GM18951 (cell line): Measurements from ENCODE around the gene ODF2.
"Not testable (repeated sequence)": the region's sequence is repeated elsewhere in the genome, so short reads cannot be mapped to it uniquely, and the experiment has no call there.

ENCODE experiments used
- POLR2A ChIP-seq: IDR thresholded peaks from 4 replicates; pipeline ENCODE4 v1.6.1; 2011; ENCODE audit warnings: mild to moderate bottlenecking; ENCODE audit not compliant: insufficient read length, insufficient read depth; ENCODE audit errors: extremely low read depth
- in situ Hi-C: fragments of 300-500 bp; cut with MboI; formaldehyde crosslinking; loops from one replicate; pipeline ENCODE4 v1.12.0; 2022; ENCODE audit warnings: low sequenced_read_pairs, mixed read lengths, inconsistent platforms; ENCODE audit not compliant: unreplicated experiment

ODF2 gene

GRCh38 chr9:128438343-128439109, 17.3 kb upstream of the ODF2 start:
- in situ Hi-C loops: no loop called here
- TF ChIP-seq POLR2A: peak; percentile 25

GRCh38 chr9:128439273-128439672, 16.5 kb upstream of the ODF2 start:
- TF ChIP-seq POLR2A: no peak
- in situ Hi-C loops: no loop called here

- TF ChIP-seq POLR2A: no peak
- in situ Hi-C loops: no loop called here
Observed at GRCh38 chr9:128442150-128442549, 13.7 kb upstream of the ODF2 start.

- in situ Hi-C loops: not testable (repeated sequence)
Observed at GRCh38 chr9:128446505-128446904, 9.3 kb upstream of the ODF2 start.

- TF ChIP-seq POLR2A: no peak
- in situ Hi-C loops: no loop called here
Observed at GRCh38 chr9:128448746-128449145, 7.1 kb upstream of the ODF2 start.

- TF ChIP-seq POLR2A: no peak
- in situ Hi-C loops: no loop called here
Observed at GRCh38 chr9:128454991-128455390, 815 bp upstream of the ODF2 start.

GRCh38 chr9:128456613-128457061, 831 bp downstream of the ODF2 start:
- no peak for TF ChIP-seq POLR2A
- in situ Hi-C loops: no loop called here

GRCh38 chr9:128457207-128457606, 1.4 kb downstream of the ODF2 start:
- no peak for TF ChIP-seq POLR2A
- in situ Hi-C loops: no loop called here

GRCh38 chr9:128459011-128459410, 3.2 kb downstream of the ODF2 start:
- TF ChIP-seq POLR2A: no peak
- in situ Hi-C loops: no loop called here

- TF ChIP-seq POLR2A: no peak
Observed at GRCh38 chr9:128469070-128469469, 13.3 kb downstream of the ODF2 start.

GRCh38 chr9:128470560-128470959, 14.8 kb downstream of the ODF2 start:
- in situ Hi-C loops: no loop called here
- TF ChIP-seq POLR2A: no peak

More at GRCh38 chr9:128469070-128469469, 13.3 kb downstream of the ODF2 start:
- in situ Hi-C loops: no loop called here

GRCh38 chr9:128473104-128473503, 17.3 kb downstream of the ODF2 start:
- in situ Hi-C loops: no loop called here
- TF ChIP-seq POLR2A: no peak

GRCh38 chr9:128475867-128476266, 20.1 kb downstream of the ODF2 start:
- TF ChIP-seq POLR2A: no peak
- in situ Hi-C loops: no loop called here

GRCh38 chr9:128479262-128479661, 23.5 kb downstream of the ODF2 start:
- in situ Hi-C loops: no loop called here
- no peak for TF ChIP-seq POLR2A
